Esophagus muscularis mucosa (tissue), 4 donors: ENCODE measurements around the gene AP1S3. TPM values are rescaled to one million over a fixed set of nuclear protein-coding genes. Genes with fewer than 3 reads are reported as not detected.

Experiments used
- DNase-seq: peaks from one replicate; pipeline ENCODE4 v3.0.0-alpha.2; 2017; ENCODE audit errors: extremely low spot score
- H3K27ac ChIP-seq, 4 donors: fragments of 200-600 bp; sonication (generic); replicated peaks in 1 of 4; 1 replicate in 3 of 4; 2 replicates in 1 of 4; pipeline ENCODE4 v1.5.1; 2016 to 2019; ENCODE audit warnings: mild to moderate bottlenecking in 1 of 4
- H3K27me3 ChIP-seq, 4 donors: fragments of 200-600 bp; sonication (generic); one replicate each; pipeline versions ENCODE4 v1.5.1 to v1.6.0; 2016 to 2019
- H3K36me3 ChIP-seq, 4 donors: fragments of 200-600 bp; sonication (generic); one replicate each; pipeline ENCODE4 v1.5.1; 2016 to 2019
- H3K4me1 ChIP-seq, 4 donors: fragments of 200-600 bp; sonication (generic); one replicate each; pipeline ENCODE4 v1.5.1; 2016 to 2019
- H3K4me3 ChIP-seq, 4 donors: fragments of 200-600 bp; sonication (generic); 1 replicate in 2 of 4; 2 replicates in 2 of 4; pipeline ENCODE4 v1.5.1; 2016 to 2019; ENCODE audit warnings: mild to moderate bottlenecking in 4 of 4, moderate library complexity in 1 of 4
- H3K9me3 ChIP-seq, 4 donors: fragments of 200-600 bp; sonication (generic); 1 replicate in 3 of 4; 2 replicates in 1 of 4; pipeline ENCODE4 v1.5.1; 2016 to 2019
- CTCF ChIP-seq, 3 experiments: fragments of 200-600 bp in 2 of 3; fragments of 450-650 bp in 1 of 3; sonication (generic) in 2 of 3; IDR thresholded peaks; one replicate each; pipeline ENCODE4 v1.5.1; 2017 to 2019; ENCODE audit warnings: antibody characterized with exemption in 3 of 3, mild to moderate bottlenecking in 2 of 3, moderate library complexity in 1 of 3
- EP300 ChIP-seq: sonication (generic); formaldehyde crosslinking; IDR thresholded peaks from one replicate; pipeline ENCODE4 v1.6.1; 2017; ENCODE audit warnings: antibody characterized with exemption
- POLR2A ChIP-seq: fragments of 450-650 bp; IDR thresholded peaks from one replicate; pipeline ENCODE4 v1.6.1; 2017; ENCODE audit warnings: antibody characterized with exemption, moderate library complexity, mild to moderate bottlenecking, low read depth
- POLR2AphosphoS5 ChIP-seq, 2 donors: sonication (generic); formaldehyde crosslinking; IDR thresholded peaks; one replicate each; pipeline ENCODE4 v1.6.1; 2017; ENCODE audit warnings: antibody characterized with exemption in 2 of 2
- WGBS: methylation state at CpG from one replicate; pipeline ENCODE4 v1.1.5; 2018; 5-methylcytosine and 5-hydroxymethylcytosine counted together
- intact Hi-C: fragments of 100-400 bp; cut with DNase I; formaldehyde crosslinking; loops from one replicate; pipeline ENCODE4 v1.15.1; 2023
- total RNA-seq, 4 donors: library from RNA; depleted of rRNA; stranded (reverse); fragments of >200 nt; gene quantifications; one replicate each; pipeline versions ENCODE4 v1.1.0 to v1.2.1, GENCODE V29; 2016

The AP1S3 gene
- total RNA-seq, 4 donors from 2014 or later, result 0.40 to 2.7 (median 0.85) TPM

DNA sequence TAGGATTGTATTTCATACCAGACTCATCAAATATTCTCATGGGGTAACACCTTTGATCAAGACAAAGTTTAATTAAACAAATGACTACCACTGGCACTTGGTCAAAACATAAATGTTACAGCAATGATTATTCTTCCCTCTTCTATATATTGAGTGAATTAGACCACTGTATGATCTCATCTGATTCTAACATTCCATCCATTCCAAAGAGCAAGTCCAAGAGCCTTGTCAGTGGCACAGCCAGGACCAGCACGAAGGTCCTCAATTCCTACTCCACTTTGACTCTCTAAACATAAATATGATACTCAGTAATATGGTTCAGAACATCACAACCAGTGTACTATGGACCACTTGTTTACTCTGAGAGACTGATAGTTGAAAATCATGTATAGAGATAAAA lies 86.4 kb downstream of the AP1S3 start:
- DNase-seq, result no peak
- intact Hi-C loops, result no loop called here
- Histone ChIP-seq H3K9me3 (no peaks in the 10 kb centered on the region), H3K27ac (no peak overlapping the region), H3K4me3 (no peak overlapping the region), H3K4me1 (no peaks in the 10 kb centered on the region), H3K36me3 (no peaks in the 10 kb centered on the region), H3K27me3 (no peaks in the 10 kb centered on the region)
- TF ChIP-seq CTCF (IDR thresholded peaks at IDR 0.05) (no peak), EP300 (no peak), POLR2A (no peak), POLR2AphosphoS5 (IDR thresholded peaks at IDR 0.05) (no peak)
- 67% methylated on average over 1 of the region's 1 CpG for WGBS

GRCh38 chr2:223747392-223748042 lies 89.9 kb downstream of the AP1S3 start:
- Histone ChIP-seq H3K27me3 (no peaks in the 10 kb centered on the region), H3K4me1 (no peaks in the 10 kb centered on the region), H3K36me3 (no peaks in the 10 kb centered on the region), H3K4me3 (no peak overlapping the region), H3K9me3 (no peaks in the 10 kb centered on the region), H3K27ac (no peak overlapping the region)
- intact Hi-C loops, result no loop called here
- WGBS, result 63% methylated on average over 2 of the region's 2 CpGs
- no peak for DNase-seq
- TF ChIP-seq EP300, result no peak
- no peak for TF ChIP-seq CTCF (IDR thresholded peaks at IDR 0.05)
- TF ChIP-seq POLR2A, result no peak
- no peak for TF ChIP-seq POLR2AphosphoS5 (IDR thresholded peaks at IDR 0.05)

DNA sequence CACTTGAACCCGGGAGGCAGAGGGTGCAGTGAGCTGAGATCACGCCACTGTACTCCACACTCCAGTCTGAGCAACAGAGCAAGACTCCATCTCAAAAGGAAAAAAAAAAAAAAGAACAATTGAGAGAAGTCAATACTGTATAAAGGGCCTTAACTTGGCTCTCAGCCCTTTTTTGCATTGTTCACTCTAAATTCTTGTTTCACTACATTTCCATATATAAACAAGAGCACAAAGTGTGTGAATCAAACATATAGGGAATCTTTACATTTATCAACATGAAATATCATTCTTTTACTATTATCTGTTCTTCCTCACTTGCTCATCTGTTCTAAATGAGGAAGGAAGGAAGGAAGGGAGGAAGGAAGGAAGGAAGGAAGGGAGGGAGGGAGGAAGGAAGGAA lies 90.8 kb downstream of the AP1S3 start:
- no peaks in the 10 kb centered on the region for H3K4me1 ChIP-seq
- H3K9me3 ChIP-seq, result no peaks in the 10 kb centered on the region
- no peaks in the 10 kb centered on the region for H3K36me3 ChIP-seq
- DNase-seq, result no peak
- TF ChIP-seq POLR2AphosphoS5 (IDR thresholded peaks at IDR 0.05), result no peak
- no peak for TF ChIP-seq CTCF (IDR thresholded peaks at IDR 0.05)
- TF ChIP-seq POLR2A, result no peak
- TF ChIP-seq EP300, result no peak
- H3K27me3 ChIP-seq, result no peaks in the 10 kb centered on the region
- WGBS, result 98% methylated on average over 2 of the region's 2 CpGs
- H3K4me3 ChIP-seq, result no peak overlapping the region
- intact Hi-C loops, result no loop called here
- no peak overlapping the region for H3K27ac ChIP-seq

DNA sequence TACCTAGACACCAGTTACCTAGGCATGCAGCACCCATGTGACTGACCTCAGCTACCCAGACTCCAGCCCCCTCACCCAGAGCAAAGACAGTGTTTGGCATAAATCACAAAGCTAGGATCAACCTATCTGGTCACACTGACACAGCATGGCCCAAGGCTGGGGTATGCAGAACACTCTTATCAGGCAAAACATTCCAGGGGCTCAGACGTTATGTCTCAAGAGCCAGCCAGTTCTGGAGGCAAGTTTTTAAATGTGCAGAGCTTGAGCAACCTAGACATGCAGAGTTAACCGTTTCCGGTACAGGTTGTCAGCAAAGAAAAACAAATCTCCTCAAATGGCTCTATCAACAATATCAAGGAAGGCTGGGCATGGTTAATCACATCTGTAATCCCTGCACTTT lies 92.8 kb downstream of the AP1S3 start:
- no peaks in the 10 kb centered on the region for H3K9me3 ChIP-seq
- H3K4me3 ChIP-seq, result no peak overlapping the region
- intact Hi-C loops, result no loop called here
- H3K4me1 ChIP-seq, result no peaks in the 10 kb centered on the region
- H3K27ac ChIP-seq, result no peak overlapping the region
- no peaks in the 10 kb centered on the region for H3K36me3 ChIP-seq
- WGBS, result 64% methylated on average over 2 of the region's 3 CpGs
- no peaks in the 10 kb centered on the region for H3K27me3 ChIP-seq
- no peak for DNase-seq
- TF ChIP-seq CTCF (IDR thresholded peaks at IDR 0.05) (no peak), POLR2AphosphoS5 (IDR thresholded peaks at IDR 0.05) (no peak), POLR2A (no peak), EP300 (no peak)

GRCh38 chr2:223740679-223741078 lies 96.7 kb downstream of the AP1S3 start:
- Histone ChIP-seq H3K27me3 (no peaks in the 10 kb centered on the region), H3K27ac (no peak overlapping the region), H3K4me1 (no peaks in the 10 kb centered on the region), H3K4me3 (no peak overlapping the region), H3K36me3 (no peaks in the 10 kb centered on the region), H3K9me3 (no peaks in the 10 kb centered on the region)
- DNase-seq, result no peak
- intact Hi-C loops, result no loop called here
- TF ChIP-seq EP300 (no peak), POLR2AphosphoS5 (IDR thresholded peaks at IDR 0.05) (no peak), CTCF (IDR thresholded peaks at IDR 0.05) (no peak), POLR2A (no peak)
- 33% methylated on average over 1 of the region's 5 CpGs for WGBS
